ENCODE data around the gene ALPK1.
A peak's percentile ranks its signal among the peaks of the same experiment; 100 is the strongest.
"Not testable (repeated sequence)": the region's sequence is repeated elsewhere in the genome, so short reads cannot be mapped to it uniquely, and the experiment has no call there.

The ALPK1 gene
- total RNA-seq: 15.3 to 22.5 (median 18.7) reads per million in 4 donors

- peak in 1 of 5 donors; percentile 76 for DNase-seq
Measured at GRCh38 chr4:112296949-112297880, at the start of gene ALPK1. Gene ALPK1, plus strand, starts transcription at chr4:112297369.

- no peak for DNase-seq
Measured at GRCh38 chr4:112251019-112251643, 46.0 kb upstream of the ALPK1 start.

GRCh38 chr4:112252234-112252633 is 44.9 kb upstream of the ALPK1 start:
- no peak for DNase-seq

- DNase-seq: no peak
Measured at GRCh38 chr4:112253382-112254000, 43.7 kb upstream of the ALPK1 start.

- DNase-seq: no peak
Measured at GRCh38 chr4:112257098-112257497, 40.1 kb upstream of the ALPK1 start.

- DNase-seq: no peak
Measured at GRCh38 chr4:112266823-112267222, 30.3 kb upstream of the ALPK1 start.

GRCh38 chr4:112270051-112270450 is 27.1 kb upstream of the ALPK1 start:
- no peak for DNase-seq

- no peak for DNase-seq
Measured at GRCh38 chr4:112270640-112271421, 26.3 kb upstream of the ALPK1 start.

GRCh38 chr4:112272292-112272691 is 24.9 kb upstream of the ALPK1 start:
- DNase-seq: no peak

- no peak for DNase-seq
Measured at GRCh38 chr4:112274959-112275358, 22.2 kb upstream of the ALPK1 start.

GRCh38 chr4:112276113-112276512 is 21.1 kb upstream of the ALPK1 start:
- DNase-seq: no peak

- DNase-seq: no peak
Measured at GRCh38 chr4:112277220-112277619, 19.9 kb upstream of the ALPK1 start.

- no peak for DNase-seq
Measured at GRCh38 chr4:112277705-112278448, 19.3 kb upstream of the ALPK1 start.

- no peak for DNase-seq
Measured at GRCh38 chr4:112279025-112279881, 17.9 kb upstream of the ALPK1 start.

- no peak for DNase-seq
Measured at GRCh38 chr4:112279882-112280315, 17.3 kb upstream of the ALPK1 start.

- no peak for DNase-seq
Measured at GRCh38 chr4:112280386-112281056, 16.6 kb upstream of the ALPK1 start.

GRCh38 chr4:112281895-112282398 is 15.2 kb upstream of the ALPK1 start:
- DNase-seq: not testable (repeated sequence)

- no peak for DNase-seq
Measured at GRCh38 chr4:112282860-112283667, 14.1 kb upstream of the ALPK1 start.

GRCh38 chr4:112284166-112284565 is 13.0 kb upstream of the ALPK1 start:
- DNase-seq: no peak
